Bone marrow (tissue), 2 donors: ENCODE data around the gene MAD2L1BP.
"Not testable (repeated sequence)": the region's sequence is repeated elsewhere in the genome, so short reads cannot be mapped to it uniquely, and the experiment has no call there.

ENCODE experiments used
- DNase-seq, 2 donors: peaks; one replicate each; lab custom pipeline; 2025; lab: John Stamatoyannopoulos, UW

Gene MAD2L1BP

GRCh38 chr6:43627008-43627825 lies 8.4 kb upstream of the MAD2L1BP start:
- peak in 1 of 2 donors; percentile 58 for DNase-seq

- DNase-seq = peak; percentile 11 to 57
Measured at GRCh38 chr6:43628393-43629103, 7.1 kb upstream of the MAD2L1BP start.

- peak; percentile 80 to 98 for DNase-seq
Measured at GRCh38 chr6:43629104-43629504, 6.5 kb upstream of the MAD2L1BP start, which contains the start of gene GTPBP2. Gene GTPBP2, minus strand, starts transcription at chr6:43629264. Its CDS starts 102 bp downstream, at chr6:43629162.

GRCh38 chr6:43629505-43630300 lies 5.9 kb upstream of the MAD2L1BP start:
- DNase-seq = peak; percentile 85 to 90

- DNase-seq = no peak
Measured at GRCh38 chr6:43630980-43631619, 4.5 kb upstream of the MAD2L1BP start.

GRCh38 chr6:43633002-43633401 lies 2.6 kb upstream of the MAD2L1BP start:
- DNase-seq = not testable (repeated sequence)

- no peak for DNase-seq
Measured at GRCh38 chr6:43634702-43635303, 837 bp upstream of the MAD2L1BP start.

- DNase-seq = no peak
Measured at GRCh38 chr6:43636308-43636659, 644 bp downstream of the MAD2L1BP start.

- DNase-seq = peak in 1 of 2 donors; percentile 54
Measured at GRCh38 chr6:43639984-43640800, 4.6 kb downstream of the MAD2L1BP start.

- peak in 1 of 2 donors; percentile 11 for DNase-seq
Measured at GRCh38 chr6:43644940-43645612, 9.4 kb downstream of the MAD2L1BP start, which contains the start of gene RSPH9. Gene RSPH9, plus strand, starts transcription at chr6:43645036. Its CDS starts 63 bp downstream, at chr6:43645099.

- DNase-seq = no peak
Measured at GRCh38 chr6:43645613-43645964, 9.9 kb downstream of the MAD2L1BP start.

GRCh38 chr6:43647613-43648012 lies 12.0 kb downstream of the MAD2L1BP start:
- DNase-seq = no peak

GRCh38 chr6:43648248-43648647 lies 12.6 kb downstream of the MAD2L1BP start:
- DNase-seq = no peak

GRCh38 chr6:43652822-43653221 lies 17.2 kb downstream of the MAD2L1BP start:
- DNase-seq = not testable (repeated sequence)

GRCh38 chr6:43657221-43657802 lies 21.7 kb downstream of the MAD2L1BP start:
- no peak for DNase-seq

GRCh38 chr6:43658161-43658560 lies 22.5 kb downstream of the MAD2L1BP start:
- no peak for DNase-seq

- not testable (repeated sequence) for DNase-seq
Measured at GRCh38 chr6:43662948-43663347, 27.3 kb downstream of the MAD2L1BP start.

GRCh38 chr6:43665376-43665775 lies 29.7 kb downstream of the MAD2L1BP start:
- no peak for DNase-seq

GRCh38 chr6:43666196-43666920 lies 30.7 kb downstream of the MAD2L1BP start:
- no peak for DNase-seq
